Measurements from ENCODE around the gene PCGF3.

The PCGF3 gene

GRCh38 chr4:720111-720860, 14.7 kb downstream of the PCGF3 start:
- 97% methylated on average over 51 of the region's 59 CpGs for WGBS (ENCODE audit: insufficient coverage)
- CTCF ChIA-PET = interaction anchor here (1.6 kb wide), 1 partner anchor 11 kb away, joined by 3 read pairs; no protein-coding TSS in a partner anchor
- H3K27ac ChIP-seq (ENCODE audit: insufficient read depth in 1 of 2, low read depth in 1 of 2, low read length in 2 of 2, poor library complexity in 1 of 2, severe bottlenecking in 2 of 2) = no peak overlapping the region

DNA sequence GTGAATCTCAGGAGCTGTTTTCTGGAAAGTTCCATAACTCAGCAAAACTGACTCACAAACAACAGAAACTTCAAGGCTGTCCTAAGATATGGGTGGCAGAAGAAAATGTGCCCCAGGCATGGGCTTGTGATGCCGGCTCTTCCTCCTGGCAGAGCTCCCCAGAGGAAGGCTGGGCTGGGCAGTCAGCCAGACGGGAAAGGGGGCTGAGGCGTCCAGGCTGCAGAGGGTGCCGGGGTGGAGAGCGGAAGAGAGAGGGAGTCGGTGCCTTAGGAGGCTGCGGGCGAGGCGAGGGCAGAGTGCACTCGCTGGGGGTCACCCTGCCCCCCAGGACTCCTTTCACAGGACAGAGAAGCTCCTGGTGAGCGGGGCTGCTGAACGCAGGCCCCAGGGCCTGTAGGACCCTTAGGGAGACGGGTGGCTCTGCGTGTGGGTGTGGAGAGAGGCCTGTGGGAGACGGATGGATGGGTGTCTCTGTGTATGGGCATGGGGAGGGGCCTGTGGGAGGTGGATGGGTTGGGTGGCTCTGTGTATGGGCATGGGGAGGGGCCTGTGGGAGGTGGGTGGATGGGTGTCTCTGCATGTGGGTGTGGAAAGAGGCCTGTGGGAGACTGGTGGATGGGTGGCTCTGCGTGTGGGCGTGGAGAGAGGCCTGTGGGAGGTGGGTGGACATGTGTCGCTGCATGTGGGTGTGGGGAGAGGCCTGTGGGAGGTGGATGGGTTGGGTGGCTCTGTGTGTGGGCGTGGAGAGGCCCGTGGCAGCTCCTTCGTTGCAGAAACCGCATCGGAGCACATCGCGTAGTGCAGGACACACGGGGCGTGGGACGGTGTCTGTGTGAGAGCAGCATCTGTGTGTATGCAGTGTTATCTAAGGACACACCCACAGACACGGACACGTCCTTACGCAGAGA, 15.9 kb downstream of the PCGF3 start:
- peak overlapping the region in 1 of 2 experiments; percentile 19 for H3K27ac ChIP-seq (ENCODE audit: insufficient read depth in 1 of 2, low read depth in 1 of 2, low read length in 2 of 2, poor library complexity in 1 of 2, severe bottlenecking in 2 of 2)

More at GRCh38 chr4:720111-720860, 14.7 kb downstream of the PCGF3 start:
- H3K9me3 ChIP-seq (ENCODE audit: control extremely low read depth in 1 of 5, control insufficient read depth in 4 of 5, insufficient read depth in 2 of 5, low read depth in 1 of 5, low read length in 4 of 5) = no peaks in the 10 kb centered on the region
- peaks cover 0 to 30% (median 9%) of the 10 kb centered on the region in 4 experiments for H3K4me1 ChIP-seq (ENCODE audit: control extremely low read depth in 1 of 4, control insufficient read depth in 4 of 4, insufficient read depth in 4 of 4, low read length in 3 of 4)
- DNase-seq = no peak
- H3K27me3 ChIP-seq (replicated peaks in 2 of 5; ENCODE audit: control insufficient read depth in 4 of 5, insufficient read depth in 5 of 5, low read length in 4 of 5) = no peaks in the 10 kb centered on the region
- H3K36me3 ChIP-seq (ENCODE audit: control insufficient read depth in 4 of 4, insufficient read depth in 4 of 4, low read length in 3 of 4) = peaks cover 0 to 34% (median 5%) of the 10 kb centered on the region in 4 experiments
- H3K4me3 ChIP-seq (ENCODE audit: control insufficient read depth in 1 of 7, extremely low read depth in 1 of 7, insufficient read depth in 4 of 7, low read depth in 2 of 7, low read length in 6 of 7) = no peak overlapping the region
- POLR2A ChIA-PET = no interaction called here

DNA sequence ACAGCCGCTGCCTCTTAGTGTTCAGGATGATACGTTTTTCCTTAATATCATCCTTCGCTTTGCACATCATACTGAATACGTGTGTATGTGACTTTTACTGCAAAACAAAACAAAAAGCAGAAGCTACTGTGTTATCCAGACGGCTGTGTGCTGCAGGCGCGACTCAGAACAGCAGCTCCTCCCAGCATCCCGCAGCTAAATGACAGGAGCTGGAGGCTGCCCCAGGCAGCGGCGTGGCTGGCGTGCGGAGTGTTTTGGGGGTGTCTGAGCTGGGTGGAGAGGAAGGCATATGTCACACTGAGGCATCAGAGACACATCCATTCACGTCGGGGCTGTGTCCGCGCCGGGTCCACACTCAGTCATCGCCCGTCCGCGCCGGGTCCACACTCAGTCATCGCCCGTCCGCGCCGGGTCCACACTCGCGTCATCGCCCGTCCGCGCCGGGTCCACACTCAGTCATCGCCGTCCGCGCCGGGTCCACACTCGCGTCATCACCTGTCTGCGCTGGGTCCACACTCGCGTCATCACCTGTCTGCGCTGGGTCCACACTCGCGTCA, 16.6 kb downstream of the PCGF3 start:
- H3K27me3 ChIP-seq (replicated peaks in 2 of 5; ENCODE audit: control insufficient read depth in 4 of 5, insufficient read depth in 5 of 5, low read length in 4 of 5) = no peaks in the 10 kb centered on the region
- peak in 2 of 3 donors; percentile 47 to 54 for DNase-seq
- peaks cover 0 to 34% (median 5%) of the 10 kb centered on the region in 4 experiments for H3K36me3 ChIP-seq (ENCODE audit: control insufficient read depth in 4 of 4, insufficient read depth in 4 of 4, low read length in 3 of 4)
- H3K4me1 ChIP-seq (ENCODE audit: control extremely low read depth in 1 of 4, control insufficient read depth in 4 of 4, insufficient read depth in 4 of 4, low read length in 3 of 4) = peaks cover 0 to 48% (median 22%) of the 10 kb centered on the region in 4 experiments
- H3K9me3 ChIP-seq (ENCODE audit: control extremely low read depth in 1 of 5, control insufficient read depth in 4 of 5, insufficient read depth in 2 of 5, low read depth in 1 of 5, low read length in 4 of 5) = no peaks in the 10 kb centered on the region
- ChIA-PET POLR2A (no interaction called here), CTCF (interaction anchor here (1.4 kb wide), 1 partner anchor 20 kb away, joined by 3 read pairs; no protein-coding TSS in a partner anchor)
- no peak overlapping the region for H3K4me3 ChIP-seq (ENCODE audit: control insufficient read depth in 1 of 7, extremely low read depth in 1 of 7, insufficient read depth in 4 of 7, low read depth in 2 of 7, low read length in 6 of 7)
- whole genome bisulfite sequencing (ENCODE audit: insufficient coverage) = 94% methylated on average over 34 of the region's 47 CpGs
- H3K27ac ChIP-seq (ENCODE audit: insufficient read depth in 1 of 2, low read depth in 1 of 2, low read length in 2 of 2, poor library complexity in 1 of 2, severe bottlenecking in 2 of 2) = no peak overlapping the region

More for the DNA sequence above, 15.9 kb downstream of the PCGF3 start:
- POLR2A ChIA-PET = no interaction called here
- CTCF ChIA-PET = interaction anchor here (1.4 to 1.6 kb wide), 2 partner anchors 12 to 21 kb away, joined by 3 read pairs; no protein-coding TSS in a partner anchor
- H3K4me1 ChIP-seq (ENCODE audit: control extremely low read depth in 1 of 4, control insufficient read depth in 4 of 4, insufficient read depth in 4 of 4, low read length in 3 of 4) = peaks cover 0 to 41% (median 19%) of the 10 kb centered on the region in 4 experiments
- DNase-seq = peak in 2 of 3 donors; percentile 14 to 41
- no peaks in the 10 kb centered on the region for H3K9me3 ChIP-seq (ENCODE audit: control extremely low read depth in 1 of 5, control insufficient read depth in 4 of 5, insufficient read depth in 2 of 5, low read depth in 1 of 5, low read length in 4 of 5)
- no peaks in the 10 kb centered on the region for H3K27me3 ChIP-seq (replicated peaks in 2 of 5; ENCODE audit: control insufficient read depth in 4 of 5, insufficient read depth in 5 of 5, low read length in 4 of 5)
- WGBS (ENCODE audit: insufficient coverage) = 76% methylated on average over 25 of the region's 31 CpGs
- H3K4me3 ChIP-seq (ENCODE audit: control insufficient read depth in 1 of 7, extremely low read depth in 1 of 7, insufficient read depth in 4 of 7, low read depth in 2 of 7, low read length in 6 of 7) = peak overlapping the region in 1 of 7 experiments; percentile 38
- H3K36me3 ChIP-seq (ENCODE audit: control insufficient read depth in 4 of 4, insufficient read depth in 4 of 4, low read length in 3 of 4) = peaks cover 0 to 34% (median 5%) of the 10 kb centered on the region in 4 experiments

DNA sequence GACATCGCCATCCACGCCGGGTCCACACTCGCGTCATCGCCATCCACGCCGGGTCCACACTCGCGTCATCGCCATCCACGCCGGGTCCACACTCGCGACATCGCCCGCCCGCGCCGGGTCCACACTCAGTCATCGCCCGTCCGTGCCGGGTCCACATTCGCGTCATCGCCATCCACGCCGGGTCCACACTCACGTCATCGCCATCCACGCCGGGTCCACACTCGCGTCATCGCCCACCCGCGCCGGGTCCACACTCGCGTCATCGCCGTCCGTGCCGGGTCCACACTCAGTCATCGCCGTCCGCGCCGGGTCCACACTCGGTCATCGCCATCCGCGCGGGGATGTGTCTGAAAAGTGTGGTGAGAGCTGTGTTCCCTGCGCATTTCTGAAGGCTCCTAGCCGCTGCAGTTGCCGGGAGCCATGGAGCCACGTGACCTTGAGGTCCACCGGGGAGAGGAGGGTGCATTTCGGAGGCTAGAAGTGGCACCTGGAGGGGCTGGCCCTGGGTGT, 17.3 kb downstream of the PCGF3 start:
- no peak overlapping the region for H3K4me3 ChIP-seq (ENCODE audit: control insufficient read depth in 1 of 7, extremely low read depth in 1 of 7, insufficient read depth in 4 of 7, low read depth in 2 of 7, low read length in 6 of 7)
- peaks cover 0 to 34% (median 5%) of the 10 kb centered on the region in 4 experiments for H3K36me3 ChIP-seq (ENCODE audit: control insufficient read depth in 4 of 4, insufficient read depth in 4 of 4, low read length in 3 of 4)
- H3K4me1 ChIP-seq (ENCODE audit: control extremely low read depth in 1 of 4, control insufficient read depth in 4 of 4, insufficient read depth in 4 of 4, low read length in 3 of 4) = peaks cover 0 to 55% (median 23%) of the 10 kb centered on the region in 4 experiments
- POLR2A ChIA-PET = no interaction called here
- CTCF ChIA-PET = interaction anchor here (0.7 to 1.4 kb wide), 2 partner anchors 19 to 47 kb away, joined by 3 read pairs; no protein-coding TSS in a partner anchor
- DNase-seq = no peak
- H3K27me3 ChIP-seq (replicated peaks in 2 of 5; ENCODE audit: control insufficient read depth in 4 of 5, insufficient read depth in 5 of 5, low read length in 4 of 5) = no peaks in the 10 kb centered on the region
- 98% methylated on average over 52 of the region's 61 CpGs for WGBS (ENCODE audit: insufficient coverage)
- H3K9me3 ChIP-seq (ENCODE audit: control extremely low read depth in 1 of 5, control insufficient read depth in 4 of 5, insufficient read depth in 2 of 5, low read depth in 1 of 5, low read length in 4 of 5) = no peaks in the 10 kb centered on the region
- H3K27ac ChIP-seq (ENCODE audit: insufficient read depth in 1 of 2, low read depth in 1 of 2, low read length in 2 of 2, poor library complexity in 1 of 2, severe bottlenecking in 2 of 2) = no peak overlapping the region

DNA sequence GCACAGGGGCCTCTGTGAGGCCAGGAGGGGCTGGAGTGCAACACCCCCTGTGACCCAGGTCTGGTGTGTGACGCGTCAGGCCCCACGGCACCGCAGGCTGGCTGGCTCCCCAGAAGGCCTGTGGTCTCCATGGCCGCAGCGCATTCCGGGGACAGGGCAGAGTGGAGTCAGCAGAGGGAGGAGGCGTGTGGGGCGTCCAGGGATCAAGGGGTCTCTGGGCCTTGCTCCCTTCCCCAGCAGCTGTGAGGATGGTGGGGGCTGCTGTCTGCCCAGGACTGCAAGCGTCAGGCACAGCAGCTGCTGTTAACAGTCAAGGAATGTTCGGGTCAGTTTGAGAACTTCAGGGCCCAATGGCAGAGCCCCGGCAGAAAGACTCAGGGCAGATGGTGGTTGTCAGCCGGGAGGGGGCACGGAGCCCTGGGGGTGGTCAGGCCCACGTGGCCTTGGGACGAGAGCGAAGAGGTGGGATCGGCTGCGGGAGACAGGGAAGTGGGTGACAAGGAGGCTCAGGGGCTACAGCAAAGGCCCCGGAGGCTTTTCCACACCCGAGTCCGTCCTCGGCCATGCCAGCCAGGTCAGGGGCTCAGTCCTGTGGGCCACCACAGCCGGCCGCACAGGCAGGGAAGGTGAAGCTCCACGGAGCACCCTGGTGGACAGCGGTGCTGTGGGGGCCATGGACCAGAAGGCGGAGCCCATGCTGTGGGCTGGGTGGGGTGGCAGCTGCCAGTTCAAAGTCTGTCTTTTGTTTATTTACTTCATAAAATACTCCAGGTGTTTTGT, 18.3 kb downstream of the PCGF3 start:
- CTCF ChIA-PET = interaction anchor here (1.1 to 2.1 kb wide), 2 partner anchors 18 to 41 kb away, joined by 3 to 5 read pairs; no protein-coding TSS in a partner anchor
- no peak overlapping the region for H3K27ac ChIP-seq (ENCODE audit: insufficient read depth in 1 of 2, low read depth in 1 of 2, low read length in 2 of 2, poor library complexity in 1 of 2, severe bottlenecking in 2 of 2)
- no peak overlapping the region for H3K4me3 ChIP-seq (ENCODE audit: control insufficient read depth in 1 of 7, extremely low read depth in 1 of 7, insufficient read depth in 4 of 7, low read depth in 2 of 7, low read length in 6 of 7)
- POLR2A ChIA-PET = no interaction called here
- H3K36me3 ChIP-seq (ENCODE audit: control insufficient read depth in 4 of 4, insufficient read depth in 4 of 4, low read length in 3 of 4) = peaks cover 0 to 34% (median 5%) of the 10 kb centered on the region in 4 experiments
- no peak for DNase-seq
- H3K27me3 ChIP-seq (replicated peaks in 2 of 5; ENCODE audit: control insufficient read depth in 4 of 5, insufficient read depth in 5 of 5, low read length in 4 of 5) = no peaks in the 10 kb centered on the region
- WGBS (ENCODE audit: insufficient coverage) = 99% methylated on average over 22 of the region's 28 CpGs
- peaks cover 0 to 61% (median 25%) of the 10 kb centered on the region in 4 experiments for H3K4me1 ChIP-seq (ENCODE audit: control extremely low read depth in 1 of 4, control insufficient read depth in 4 of 4, insufficient read depth in 4 of 4, low read length in 3 of 4)
- H3K9me3 ChIP-seq (ENCODE audit: control extremely low read depth in 1 of 5, control insufficient read depth in 4 of 5, insufficient read depth in 2 of 5, low read depth in 1 of 5, low read length in 4 of 5) = no peaks in the 10 kb centered on the region

Data from common myeloid progenitor, CD34-positive (primary cell).